Calu3 (cell line): Measurements from ENCODE around the gene SLC29A3. TPM values are rescaled to one million over a fixed set of nuclear protein-coding genes. Genes with fewer than 3 reads are reported as not detected.

Experiments used
- BruUV-seq: library from RNA; stranded (reverse); fragments of 400-500 nt; replicated peaks from 2 replicates; lab custom pipeline; 2021; lab: Mats Ljungman, UMichigan
- CTCF ChIA-PET: fragments of 300-600 bp; sonication (Branson Sonifier 250); formaldehyde crosslinking; loops from one replicate; lab custom pipeline; 2022; ENCODE audit warnings: antibody characterized with exemption; lab: Charles Lee
- DNase-seq: peaks from one replicate; pipeline ENCODE4 v3.0.0; 2022
- H3K27ac Mint-ChIP-seq: one replicate; pipeline ENCODE4 v1.8.0; 2022; ENCODE audit warnings: mixed read lengths; ENCODE audit not compliant: unreplicated experiment
- H3K27me3 Mint-ChIP-seq: one replicate; pipeline ENCODE4 v1.8.0; 2022; ENCODE audit warnings: mixed read lengths; ENCODE audit not compliant: unreplicated experiment
- H3K36me3 Mint-ChIP-seq: one replicate; pipeline ENCODE4 v1.8.0; 2022; ENCODE audit warnings: mild to moderate bottlenecking, moderate library complexity, mixed read lengths; ENCODE audit not compliant: insufficient read depth, unreplicated experiment
- H3K4me1 Mint-ChIP-seq: one replicate; pipeline ENCODE4 v1.8.0; 2022; ENCODE audit warnings: mild to moderate bottlenecking, low read depth, mixed read lengths; ENCODE audit not compliant: unreplicated experiment
- H3K4me3 Mint-ChIP-seq: one replicate; pipeline ENCODE4 v1.8.0; 2022; ENCODE audit warnings: mild to moderate bottlenecking, low read depth, moderate library complexity, mixed read lengths; ENCODE audit not compliant: unreplicated experiment
- H3K9me3 Mint-ChIP-seq: one replicate; pipeline ENCODE4 v1.8.0; 2022; ENCODE audit warnings: low read depth, mixed read lengths; ENCODE audit not compliant: unreplicated experiment
- intact Hi-C: fragments of 100-400 bp; cut with micrococcal nuclease; formaldehyde crosslinking; loops from one replicate; pipeline ENCODE4 v1.10.0; 2022; ENCODE audit not compliant: unreplicated experiment
- total RNA-seq: library from RNA; stranded (reverse); gene quantifications from 2 replicates; pipeline ENCODE4 v1.2.3, GENCODE V29; 2022
- TF ChIP-seq, protein P1 (sequence below): fragments of 200-600 bp; IDR thresholded peaks from one replicate; pipeline ENCODE4 v1.8.0; 2022; ENCODE audit warnings: antibody characterized with exemption; ENCODE audit not compliant: unreplicated experiment

SLC29A3 gene
- total RNA-seq, 1 experiment from 2014 or later = 5.9 TPM

GRCh38 chr10:71402005-71402404 lies 82.9 kb downstream of the SLC29A3 start:
- no peak for DNase-seq
- H3K4me1 Mint-ChIP-seq = peaks cover 9% of the 10 kb centered on the region
- no peak overlapping the region for H3K27ac Mint-ChIP-seq
- intact Hi-C loops = no loop called here
- CTCF ChIA-PET = no interaction called here
- TF ChIP-seq, protein P1, sequence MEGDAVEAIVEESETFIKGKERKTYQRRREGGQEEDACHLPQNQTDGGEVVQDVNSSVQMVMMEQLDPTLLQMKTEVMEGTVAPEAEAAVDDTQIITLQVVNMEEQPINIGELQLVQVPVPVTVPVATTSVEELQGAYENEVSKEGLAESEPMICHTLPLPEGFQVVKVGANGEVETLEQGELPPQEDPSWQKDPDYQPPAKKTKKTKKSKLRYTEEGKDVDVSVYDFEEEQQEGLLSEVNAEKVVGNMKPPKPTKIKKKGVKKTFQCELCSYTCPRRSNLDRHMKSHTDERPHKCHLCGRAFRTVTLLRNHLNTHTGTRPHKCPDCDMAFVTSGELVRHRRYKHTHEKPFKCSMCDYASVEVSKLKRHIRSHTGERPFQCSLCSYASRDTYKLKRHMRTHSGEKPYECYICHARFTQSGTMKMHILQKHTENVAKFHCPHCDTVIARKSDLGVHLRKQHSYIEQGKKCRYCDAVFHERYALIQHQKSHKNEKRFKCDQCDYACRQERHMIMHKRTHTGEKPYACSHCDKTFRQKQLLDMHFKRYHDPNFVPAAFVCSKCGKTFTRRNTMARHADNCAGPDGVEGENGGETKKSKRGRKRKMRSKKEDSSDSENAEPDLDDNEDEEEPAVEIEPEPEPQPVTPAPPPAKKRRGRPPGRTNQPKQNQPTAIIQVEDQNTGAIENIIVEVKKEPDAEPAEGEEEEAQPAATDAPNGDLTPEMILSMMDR = no peak
- no peaks in the 10 kb centered on the region for H3K9me3 Mint-ChIP-seq
- H3K4me3 Mint-ChIP-seq = no peak overlapping the region
- H3K36me3 Mint-ChIP-seq = no peaks in the 10 kb centered on the region
- peaks cover 94% of the 10 kb centered on the region for H3K27me3 Mint-ChIP-seq
- BruUV-seq = no TSS peak

DNA sequence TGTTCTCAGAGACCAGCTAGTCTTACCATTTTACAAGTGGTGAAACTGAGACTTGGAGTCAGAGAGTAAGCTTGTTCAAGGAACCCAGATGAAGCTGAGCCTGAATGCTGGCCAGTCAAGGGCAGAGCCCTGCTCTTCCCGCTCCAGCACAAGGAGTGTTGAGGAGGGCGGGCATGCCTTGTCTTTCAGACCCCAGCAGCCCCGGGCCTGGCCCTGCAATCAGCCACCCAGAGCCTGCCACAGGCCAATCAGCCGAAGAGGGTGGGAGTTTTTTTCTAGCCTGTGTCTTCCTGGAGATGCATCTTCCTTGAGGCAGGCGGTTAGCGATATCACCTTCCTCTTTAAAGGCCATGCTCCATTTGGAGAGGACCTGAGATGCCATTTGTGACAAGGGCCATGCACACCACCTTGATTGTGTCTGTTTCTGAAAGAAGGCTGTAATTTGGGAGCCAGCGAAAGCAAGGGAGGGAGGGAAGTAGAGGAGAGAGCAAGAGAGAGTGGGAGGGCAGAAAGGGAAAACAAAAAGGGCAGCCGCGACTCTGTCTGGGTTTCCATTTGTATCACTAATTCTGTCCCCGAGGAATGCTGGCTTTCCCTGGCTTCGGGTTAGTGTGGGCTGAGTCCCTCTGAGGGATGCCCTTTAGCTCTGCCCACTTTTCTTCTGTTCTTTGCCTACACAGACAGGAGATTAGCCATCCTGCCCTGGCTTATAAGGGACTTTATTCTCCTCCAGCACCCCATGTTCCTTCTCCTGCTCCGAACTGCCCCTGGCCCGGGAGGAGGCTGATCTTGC lies 85.6 kb downstream of the SLC29A3 start:
- Mint-ChIP-seq H3K27me3 (peaks cover 92% of the 10 kb centered on the region), H3K27ac (no peak overlapping the region), H3K9me3 (no peaks in the 10 kb centered on the region), H3K4me3 (no peak overlapping the region), H3K36me3 (no peaks in the 10 kb centered on the region), H3K4me1 (no peaks in the 10 kb centered on the region)
- TF ChIP-seq, protein P1 = no peak
- BruUV-seq = no TSS peak
- DNase-seq = no peak
- intact Hi-C loops = no loop called here
- CTCF ChIA-PET = interaction anchor here (1.1 kb wide), 1 partner anchor 53 kb away, joined by 3 read pairs; no protein-coding TSS in a partner anchor

- H3K36me3 Mint-ChIP-seq = no peaks in the 10 kb centered on the region
These were observed 87.8 kb downstream of the SLC29A3 start for GRCh38 chr10:71406878-71407277.

GRCh38 chr10:71408436-71409225 lies 89.6 kb downstream of the SLC29A3 start:
- H3K27me3 Mint-ChIP-seq = peaks cover 67% of the 10 kb centered on the region
- TF ChIP-seq, protein P1 = no peak
- H3K36me3 Mint-ChIP-seq = no peaks in the 10 kb centered on the region
- CTCF ChIA-PET = interaction anchor here (1.4 kb wide), 1 partner anchor 9 kb away, joined by 4 read pairs; no protein-coding TSS in a partner anchor
- no peaks in the 10 kb centered on the region for H3K4me1 Mint-ChIP-seq
- H3K27ac Mint-ChIP-seq = no peak overlapping the region
- no peak for DNase-seq
- H3K4me3 Mint-ChIP-seq = no peak overlapping the region
- intact Hi-C loops = no loop called here
- peaks cover 2% of the 10 kb centered on the region for H3K9me3 Mint-ChIP-seq
- BruUV-seq = no TSS peak

More at GRCh38 chr10:71406878-71407277, 87.8 kb downstream of the SLC29A3 start:
- Mint-ChIP-seq H3K4me3 (no peak overlapping the region), H3K4me1 (no peaks in the 10 kb centered on the region), H3K9me3 (peaks cover 1% of the 10 kb centered on the region), H3K27ac (no peak overlapping the region), H3K27me3 (peaks cover 71% of the 10 kb centered on the region)
- no peak for DNase-seq
- CTCF ChIA-PET = interaction anchor here (0.6 kb wide), 1 partner anchor 20 kb away, joined by 4 read pairs; no protein-coding TSS in a partner anchor
- BruUV-seq = no TSS peak
- TF ChIP-seq, protein P1 = no peak
- intact Hi-C loops = no loop called here
